Stimulated activated CD4-positive, alpha-beta T cell treated with anti-CD3 and anti-CD28 coated beads, Interleukin-12 subunit alpha, Interleukin-12 subunit beta, amount 100 ng/mL, for 48 hours (primary cell): ENCODE measurements around the gene BCAS3.

Experiments used
- DNase-seq, 3 donors: peaks; one replicate each; pipeline ENCODE4 v3.0.0-alpha.2; 2020; ENCODE audit warnings: low read depth in 2 of 3, low spot score in 1 of 3

The BCAS3 gene

DNA sequence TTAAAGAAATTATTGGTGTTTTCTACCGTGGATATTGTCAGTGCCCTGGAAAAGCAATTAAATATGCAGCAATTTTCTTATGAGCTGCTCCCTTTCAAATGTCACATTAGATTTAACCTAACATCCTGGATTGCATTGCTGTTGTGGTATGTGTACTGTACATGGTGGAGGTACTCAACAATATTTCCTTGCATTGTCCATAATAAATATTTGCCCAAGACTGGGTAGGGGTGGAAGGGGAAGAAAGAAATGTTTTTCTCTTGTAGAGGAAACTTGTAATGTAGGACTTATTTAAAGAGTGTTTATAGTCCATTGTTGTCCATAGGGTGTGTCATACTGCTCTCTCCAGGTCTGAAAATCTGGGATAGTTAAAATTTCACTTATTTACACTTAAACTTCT is 375.8 kb downstream of the BCAS3 start:
- no peak for DNase-seq

DNA sequence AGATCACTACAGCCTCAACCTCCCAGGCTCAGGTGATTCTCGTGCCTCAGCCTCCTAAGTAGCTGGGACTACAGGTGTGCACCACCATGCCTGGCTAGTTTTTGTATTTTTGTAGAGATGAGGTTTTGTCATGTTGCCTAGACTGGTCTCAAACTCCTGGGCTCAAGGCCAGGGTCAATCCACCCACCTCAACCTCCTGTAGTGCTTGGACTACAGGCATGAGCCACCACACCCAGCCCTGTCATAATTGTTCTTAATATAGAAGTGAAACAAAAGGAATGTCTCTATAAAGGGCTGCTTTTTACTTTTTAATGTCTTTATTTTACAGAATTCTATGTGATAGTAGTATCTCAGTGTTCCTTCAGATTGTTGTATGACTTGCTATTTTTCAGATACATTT is 376.8 kb downstream of the BCAS3 start:
- DNase-seq: no peak

DNA sequence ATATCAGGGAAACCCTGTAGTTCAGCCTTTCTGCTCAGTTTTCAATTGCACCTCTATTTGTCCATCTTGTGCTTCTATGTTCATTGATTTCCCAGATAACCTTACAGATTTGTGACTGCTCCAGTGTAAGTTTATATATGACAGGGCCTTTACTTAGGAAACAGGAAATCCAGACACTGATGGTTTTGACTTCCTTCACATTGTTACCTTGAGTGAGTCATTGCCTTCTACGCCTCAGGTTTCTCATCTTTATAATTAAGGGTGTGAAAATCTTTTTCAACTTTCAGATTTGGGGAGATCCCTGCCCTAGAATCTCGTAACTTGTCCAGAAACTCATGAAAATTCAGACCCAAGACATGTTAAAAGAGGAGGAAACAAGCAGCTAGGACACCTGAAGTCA is 379.6 kb downstream of the BCAS3 start:
- peak in 1 of 3 donors; percentile 0 for DNase-seq

DNA sequence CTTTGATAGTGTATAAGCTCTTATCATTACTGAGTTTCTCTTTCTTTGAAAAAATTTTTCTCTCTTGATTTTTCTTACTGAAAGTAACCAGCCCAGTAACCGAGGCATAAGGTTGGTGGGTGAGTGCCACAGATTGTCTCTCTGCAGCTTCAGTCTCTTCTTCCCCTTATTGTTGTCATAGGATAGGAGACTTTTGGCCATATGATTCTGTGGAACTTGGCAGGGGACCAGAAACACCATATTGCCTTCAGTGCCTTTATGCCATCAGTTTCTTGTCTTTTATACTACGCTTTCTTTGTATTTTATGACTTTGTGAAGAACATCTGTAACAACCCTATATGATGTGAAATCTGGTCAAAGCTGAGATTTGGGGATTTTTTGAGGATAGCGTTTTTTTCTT is 380.4 kb downstream of the BCAS3 start:
- no peak for DNase-seq

DNA sequence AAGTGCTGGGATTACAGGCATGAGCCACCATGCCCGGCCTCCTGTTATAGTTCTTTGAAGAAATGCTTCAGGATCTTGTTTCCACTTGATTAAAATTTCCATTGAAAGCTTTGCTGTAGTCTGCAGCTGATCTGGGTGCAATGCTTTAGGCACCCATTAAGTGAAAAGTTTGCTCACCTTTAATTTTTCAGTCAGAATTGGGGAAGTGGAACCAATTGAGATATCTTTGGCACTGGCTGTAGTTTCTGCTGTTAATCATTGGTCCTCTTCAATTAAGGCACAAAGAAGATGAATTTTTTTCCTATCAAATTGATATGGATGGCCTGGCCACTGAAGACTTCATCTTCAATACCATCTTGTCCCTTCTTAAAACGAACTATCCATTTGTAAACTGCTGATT is 385.9 kb downstream of the BCAS3 start:
- no peak for DNase-seq

DNA sequence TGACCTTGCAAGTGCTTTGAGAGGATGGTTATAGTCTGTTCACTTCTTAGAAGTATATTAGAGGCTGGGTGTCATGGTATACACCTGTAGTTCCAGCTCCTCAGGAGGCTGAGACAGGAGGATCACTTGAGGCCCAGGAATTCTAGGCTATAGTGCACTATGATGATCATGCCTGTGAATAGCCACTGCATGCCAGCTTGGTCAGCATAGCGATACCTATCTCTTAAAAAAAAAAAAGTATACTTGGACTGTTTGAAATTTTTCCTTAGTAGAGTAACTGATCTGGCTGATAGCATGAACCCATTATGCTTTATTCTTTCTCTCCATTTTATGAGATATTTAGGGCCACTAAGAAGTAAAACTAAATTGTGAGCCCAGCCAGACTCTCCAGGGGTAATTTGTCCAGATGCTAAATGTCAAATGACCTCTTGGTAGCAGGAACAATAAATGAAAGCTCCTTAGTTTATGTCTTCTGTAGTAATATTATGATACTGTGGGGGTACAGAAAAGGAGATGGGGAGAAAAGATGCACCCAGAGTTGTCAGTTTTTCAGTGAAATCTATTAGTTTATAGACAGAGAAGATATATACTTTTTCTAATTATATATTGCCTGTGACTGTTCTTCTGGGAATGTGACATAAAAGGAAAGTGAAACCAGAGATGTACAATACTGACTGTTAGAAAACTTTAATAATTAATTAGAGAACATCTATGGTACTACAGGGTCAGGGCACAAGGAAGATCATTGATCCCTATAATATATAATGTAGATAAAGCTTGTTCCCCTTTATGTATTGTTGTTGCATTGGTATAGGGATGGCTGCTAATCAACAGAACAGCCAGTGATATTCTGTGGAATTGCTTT is 386.7 kb downstream of the BCAS3 start:
- no peak for DNase-seq

DNA sequence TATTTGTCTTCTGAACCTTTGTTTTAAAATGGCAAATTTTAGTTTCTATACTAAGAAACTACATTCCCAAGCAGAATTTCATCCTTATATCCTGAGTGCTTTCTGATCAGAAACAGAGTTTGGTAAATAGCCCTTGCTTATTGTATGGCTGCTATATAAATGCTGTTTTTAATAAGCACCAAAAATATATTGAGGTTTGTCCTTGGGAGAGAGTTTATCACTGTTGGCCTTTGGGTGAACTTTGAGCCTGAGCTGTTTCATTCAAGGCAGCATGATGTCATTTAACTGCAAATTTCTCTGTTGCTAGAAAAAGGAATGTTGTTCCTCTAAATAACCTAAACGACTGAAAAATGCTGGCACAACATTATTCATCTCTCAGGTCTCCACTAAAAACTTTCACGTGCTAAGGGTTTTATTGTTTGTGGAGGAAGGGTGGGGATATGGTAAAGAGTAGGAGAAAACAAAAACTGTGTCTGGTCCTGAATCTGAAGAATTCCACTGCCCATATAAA is 387.7 kb downstream of the BCAS3 start:
- no peak for DNase-seq

DNA sequence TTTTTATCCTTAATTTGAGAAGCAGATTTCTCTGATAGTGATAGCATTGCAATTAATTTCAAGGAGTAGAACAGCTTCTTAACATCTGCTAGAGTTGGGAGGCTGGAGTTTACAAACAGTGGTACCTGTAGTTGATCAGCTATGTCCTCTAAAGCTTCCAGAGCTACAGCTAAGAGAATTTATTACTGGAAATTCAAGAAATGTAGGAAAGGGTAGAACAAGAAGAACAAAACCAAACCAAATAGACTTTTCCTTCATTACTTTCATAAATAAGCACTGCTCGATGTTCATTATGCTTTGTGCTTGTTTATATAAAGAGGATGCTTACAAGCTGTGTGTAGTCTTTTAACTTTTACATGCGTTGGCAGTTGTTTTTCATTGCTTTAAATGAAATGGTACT is 388.4 kb downstream of the BCAS3 start:
- no peak for DNase-seq

DNA sequence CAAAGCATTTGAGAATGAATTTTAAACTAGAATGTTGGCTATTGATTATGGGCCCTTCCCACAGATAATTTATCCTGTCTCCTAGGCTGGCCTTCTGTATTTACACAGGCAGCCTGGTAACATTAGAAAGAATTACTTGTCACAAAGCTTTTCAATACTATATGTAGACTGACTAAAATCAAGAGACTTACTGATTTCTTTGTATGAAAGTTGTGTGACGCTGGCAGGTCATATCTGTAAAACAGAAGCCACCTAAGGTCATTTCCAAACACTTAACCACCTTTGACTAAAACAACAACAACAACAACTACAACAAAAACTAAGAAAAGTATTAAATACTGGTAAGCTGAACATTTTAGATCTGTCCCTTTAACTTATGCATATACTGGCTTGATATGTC is 393.0 kb downstream of the BCAS3 start:
- no peak for DNase-seq

DNA sequence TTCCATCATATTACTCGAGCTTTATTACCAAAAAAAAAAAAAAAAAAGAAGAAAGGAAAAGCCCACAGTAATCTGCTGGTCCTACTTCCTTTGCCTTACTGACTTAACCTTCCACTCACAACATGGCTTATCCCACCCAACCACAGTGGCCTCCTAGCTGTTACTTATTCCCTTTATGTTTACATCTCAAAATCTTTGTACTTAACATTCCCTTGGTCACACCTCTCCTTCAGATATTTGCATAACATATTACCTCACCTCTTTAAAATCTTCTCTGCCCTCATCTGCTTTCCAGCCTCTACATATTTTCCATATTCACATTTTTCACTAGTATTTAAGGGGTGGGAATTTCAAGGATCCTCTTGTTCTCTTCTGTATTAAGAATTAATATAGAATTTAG is 395.0 kb downstream of the BCAS3 start:
- DNase-seq: no peak

DNA sequence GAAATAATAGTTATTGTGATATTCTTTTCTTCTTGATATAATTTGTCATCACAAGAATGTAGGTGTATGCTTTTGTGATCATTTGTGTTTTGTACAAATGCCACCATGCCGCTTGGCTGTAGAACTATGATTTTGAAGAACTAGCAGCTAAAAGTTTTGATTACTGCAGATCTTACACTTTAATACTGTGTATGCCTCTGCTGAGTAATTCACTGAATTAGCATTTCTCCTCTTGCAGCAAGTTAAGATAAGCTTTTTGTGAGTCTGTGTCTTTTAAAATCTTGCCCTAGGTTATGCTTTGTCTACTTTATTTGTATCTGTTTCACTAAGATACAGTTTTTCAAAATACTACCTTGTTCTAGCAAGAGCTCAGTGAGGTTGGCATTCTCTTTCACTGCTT is 395.5 kb downstream of the BCAS3 start:
- no peak for DNase-seq

DNA sequence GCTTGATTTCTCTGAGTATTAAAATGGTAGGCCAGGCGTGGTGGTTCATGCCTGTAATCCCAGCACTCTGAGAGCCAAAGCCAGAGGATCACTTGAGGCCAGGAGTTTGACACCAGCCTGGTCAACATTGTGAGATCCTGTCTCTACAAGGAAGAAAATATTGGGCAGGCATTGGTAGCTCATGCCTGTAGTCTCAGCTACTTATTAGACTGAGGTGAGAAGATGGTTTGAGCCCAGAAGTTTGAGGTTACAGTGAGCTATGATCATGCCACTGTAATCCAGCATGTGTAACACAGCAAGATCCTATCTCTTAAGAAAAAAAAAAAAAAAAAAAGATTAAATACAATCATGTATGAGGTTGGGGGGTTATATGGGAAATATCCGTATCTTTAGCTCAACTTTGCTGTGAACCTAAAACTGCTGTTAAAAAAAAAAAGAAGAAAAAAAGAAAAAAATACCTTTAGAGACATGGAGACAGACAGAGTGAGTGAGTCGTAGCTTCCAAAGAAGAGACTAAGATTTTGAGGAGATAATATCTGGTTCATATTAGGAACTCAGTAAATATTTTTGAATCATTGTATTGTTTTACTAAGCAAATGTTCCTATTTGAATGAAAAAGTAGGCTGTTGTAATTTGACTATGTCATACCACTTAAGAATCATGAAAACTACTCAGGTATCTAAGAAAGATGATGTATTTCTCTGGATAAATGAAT is 396.3 kb downstream of the BCAS3 start:
- DNase-seq: no peak

DNA sequence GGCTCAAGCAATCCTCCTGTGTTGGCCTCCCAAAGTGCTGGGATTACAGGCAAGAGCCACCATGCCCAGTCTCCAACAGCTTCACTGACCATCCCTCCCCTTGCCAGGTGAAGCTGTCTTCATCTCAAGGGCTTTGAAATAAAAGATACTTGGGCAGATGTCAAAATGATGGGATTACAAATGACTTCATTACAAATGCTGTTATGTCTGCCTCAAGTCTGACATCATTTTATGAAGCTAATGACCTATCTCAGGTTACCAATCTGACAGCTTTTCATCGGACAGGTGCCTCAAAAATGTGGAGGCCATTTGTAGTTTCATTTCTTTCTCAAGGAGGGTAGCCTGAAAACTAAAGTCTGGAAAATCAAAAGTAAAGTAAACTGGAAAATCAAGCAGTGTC is 398.3 kb downstream of the BCAS3 start:
- DNase-seq: no peak

DNA sequence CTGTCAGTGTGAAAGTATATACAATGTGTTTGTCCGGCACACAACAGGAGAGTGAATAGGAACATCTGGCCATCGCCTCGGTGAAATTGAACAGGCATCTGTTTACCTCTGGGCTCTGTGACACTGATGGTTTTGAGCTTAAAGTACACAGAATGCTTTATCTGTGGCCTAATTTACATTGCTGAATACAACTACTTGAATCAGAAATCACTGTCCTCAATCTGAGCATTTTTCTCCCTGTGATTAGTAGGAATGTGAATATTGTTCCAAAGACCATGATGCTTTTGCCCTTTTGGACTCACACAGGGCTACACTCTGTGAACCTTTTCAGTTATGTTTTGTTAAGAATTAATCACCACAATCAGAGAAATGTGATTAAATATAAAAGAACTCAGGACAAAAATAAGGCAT is 399.0 kb downstream of the BCAS3 start:
- no peak for DNase-seq

DNA sequence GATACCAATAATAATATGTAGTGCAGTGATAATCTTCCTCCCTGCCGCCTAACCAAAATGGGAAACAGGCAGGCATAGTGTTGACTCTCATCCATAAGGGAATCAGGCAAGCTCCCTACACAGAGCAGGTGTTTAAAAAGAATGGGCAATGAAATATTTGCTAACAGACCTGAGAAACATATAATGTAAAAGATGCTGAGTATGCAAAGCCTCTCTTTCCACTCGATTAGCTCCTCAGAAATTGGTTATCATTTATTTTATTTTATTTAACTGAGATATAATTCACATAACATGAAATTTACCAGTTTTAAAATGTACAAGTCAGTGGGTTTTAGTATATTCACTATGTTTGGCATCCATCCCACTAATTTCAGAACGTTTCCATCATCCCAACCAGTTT is 404.3 kb downstream of the BCAS3 start:
- no peak for DNase-seq

DNA sequence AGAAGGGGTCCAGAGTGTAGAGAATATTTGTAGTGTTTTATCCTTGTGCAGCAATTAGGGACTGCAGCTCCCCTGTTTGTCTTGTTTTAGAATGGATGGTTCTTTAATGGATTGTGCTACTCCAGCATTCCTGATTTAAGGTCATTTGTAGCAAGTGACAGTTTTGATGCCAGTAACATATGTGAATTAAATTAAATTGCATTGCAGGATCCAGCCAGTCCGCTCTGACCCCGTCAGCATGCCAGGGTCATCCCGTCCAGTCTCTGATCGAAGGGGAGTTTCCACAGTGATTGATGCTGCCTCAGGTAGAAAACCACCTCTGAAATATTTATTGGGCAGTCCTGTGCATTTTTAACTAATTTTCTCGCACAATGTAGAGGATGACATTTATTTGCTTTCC is 406.6 kb downstream of the BCAS3 start:
- DNase-seq: no peak

DNA sequence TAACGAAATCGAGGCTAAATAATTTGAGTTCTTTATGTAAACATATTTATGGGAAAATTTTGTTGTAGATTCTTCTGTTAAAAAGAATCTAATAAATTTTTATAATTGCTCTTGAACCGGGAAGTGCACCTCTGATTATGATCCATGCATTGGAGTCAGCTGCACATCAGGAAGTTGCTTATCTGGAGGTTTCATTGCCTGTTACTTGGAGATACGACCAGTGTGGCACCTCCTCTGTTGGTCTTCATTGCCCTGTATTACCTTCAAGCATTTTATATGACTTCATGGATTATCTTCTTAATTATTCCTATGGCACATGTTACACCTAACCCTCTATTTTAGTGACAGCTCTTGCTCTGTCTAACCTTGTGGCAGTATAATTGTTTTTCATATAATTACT is 409.4 kb downstream of the BCAS3 start:
- DNase-seq: no peak

DNA sequence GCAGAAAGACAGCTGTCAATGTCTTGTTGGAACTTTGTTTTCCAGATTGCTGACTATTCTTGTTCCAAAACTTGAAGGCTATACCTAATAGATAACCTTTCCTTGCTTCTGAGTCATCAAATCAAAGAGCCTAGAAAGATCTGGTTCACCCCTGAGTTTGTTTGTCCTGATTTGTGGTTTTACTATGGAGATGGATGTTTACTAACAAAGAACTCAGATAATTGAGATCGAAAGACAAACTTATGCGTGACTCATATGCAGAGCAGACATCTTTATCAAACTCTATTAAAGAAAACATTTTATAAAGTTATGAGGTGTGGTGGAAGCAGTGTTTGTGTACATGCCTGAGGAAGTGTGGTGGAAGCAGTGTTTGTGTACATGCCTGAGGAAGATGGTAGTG is 410.9 kb downstream of the BCAS3 start:
- DNase-seq: no peak

DNA sequence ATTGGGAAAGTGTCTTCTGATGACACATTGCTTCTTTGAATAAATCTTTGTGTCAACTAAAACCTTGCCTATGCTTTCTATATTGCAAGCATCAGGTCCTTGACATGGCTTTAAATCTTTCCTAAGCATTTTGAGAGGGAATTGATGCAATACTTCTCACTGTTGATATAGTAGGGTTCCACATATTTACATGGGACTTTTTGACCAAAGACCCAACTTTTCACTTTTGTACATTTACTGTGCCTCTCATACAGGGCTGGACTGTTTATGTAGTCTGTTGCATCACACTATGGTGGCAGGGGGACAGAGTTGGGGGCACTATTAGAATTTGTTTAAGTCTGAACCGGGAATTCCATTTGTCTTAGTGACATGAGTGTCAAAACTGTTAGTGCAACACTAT is 413.4 kb downstream of the BCAS3 start:
- DNase-seq: no peak

DNA sequence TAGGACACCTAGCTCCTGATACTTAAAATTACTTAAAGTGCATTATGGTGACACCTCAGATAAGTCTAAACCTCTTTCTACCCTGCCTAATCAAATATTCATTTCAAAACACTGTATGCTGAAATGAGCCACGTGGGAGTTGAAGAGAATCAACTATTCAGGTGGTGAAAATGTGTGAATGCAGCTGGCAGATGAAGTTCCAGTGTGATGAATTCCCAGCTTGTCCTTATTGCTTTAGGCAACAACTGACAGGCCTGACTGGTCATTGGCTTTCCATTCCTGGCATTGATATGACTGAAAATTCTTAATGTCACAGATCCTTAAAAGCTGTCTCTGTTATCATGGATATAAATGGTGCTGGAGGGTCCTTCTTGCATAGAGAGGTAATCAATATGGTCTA is 420.1 kb downstream of the BCAS3 start:
- DNase-seq: no peak

DNA sequence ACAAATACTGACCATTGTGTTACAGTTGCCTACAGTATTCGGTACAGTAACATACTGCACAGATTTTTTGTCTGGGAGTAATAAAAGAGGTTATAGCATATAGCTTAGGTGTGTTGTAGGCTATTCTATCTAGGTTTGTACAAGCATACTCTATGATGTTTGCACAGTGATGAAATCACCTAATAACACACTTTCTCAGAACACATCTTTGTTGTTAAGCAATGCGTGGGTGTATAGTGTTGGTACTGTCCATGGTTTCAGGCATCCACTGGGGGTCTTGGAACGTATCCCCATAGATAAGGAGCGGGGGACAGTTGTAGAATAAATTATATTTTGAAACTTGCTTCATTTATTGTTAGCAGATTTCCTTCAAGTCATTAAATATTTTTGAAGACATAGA is 428.7 kb downstream of the BCAS3 start:
- no peak for DNase-seq

DNA sequence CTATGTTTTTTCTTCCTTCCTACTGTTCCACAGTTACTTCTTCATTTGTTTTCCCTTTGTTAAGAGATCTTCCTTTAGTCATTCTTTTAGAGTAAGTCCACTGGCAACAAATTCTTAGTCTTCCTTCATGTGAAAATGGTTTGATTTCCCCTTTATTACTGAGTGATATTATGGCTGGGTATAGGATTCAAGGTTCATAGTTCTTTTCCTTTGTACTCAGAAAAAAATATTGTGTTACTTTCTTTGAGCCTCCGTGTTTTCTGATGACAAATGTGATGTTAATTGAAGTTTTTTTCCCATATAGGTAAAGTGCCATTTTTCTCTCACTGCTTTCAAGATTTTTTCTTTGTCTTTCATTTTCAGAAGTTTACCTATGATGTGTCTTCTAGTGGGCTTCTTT is 438.9 kb downstream of the BCAS3 start:
- no peak for DNase-seq

DNA sequence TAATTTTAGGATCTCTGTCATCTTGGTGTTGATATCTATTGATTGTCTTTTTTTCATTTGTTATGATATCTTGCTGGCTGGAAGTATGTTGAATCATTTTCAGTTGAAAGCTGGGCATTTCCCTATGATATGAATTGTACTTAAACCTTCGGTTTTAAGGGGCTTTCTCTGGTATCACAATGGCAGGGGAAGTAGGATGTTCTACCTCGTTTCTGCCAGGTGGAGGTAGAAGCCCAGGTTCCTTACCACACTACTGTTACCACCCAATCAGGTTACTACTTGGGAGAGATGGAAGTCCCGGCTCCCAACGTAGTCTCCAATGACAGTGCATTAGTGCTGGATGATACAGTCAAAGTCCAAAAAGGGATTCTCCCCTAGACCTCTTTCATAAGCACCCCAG is 440.3 kb downstream of the BCAS3 start:
- DNase-seq: no peak
